ENCODE measurements around the gene OXNAD1.

GRCh38 chr3:16326724-16327349, 61.8 kb downstream of the OXNAD1 start:
- TF ChIP-seq CTCF (IDR thresholded peaks at IDR 0.05; ENCODE audit: low read length) = no peak
- no peak for TF ChIP-seq EZH2phosphoT487 (IDR thresholded peaks at IDR 0.05; ENCODE audit: low read length)
- TF ChIP-seq EZH2 (optimal IDR thresholded peaks at IDR 0.05; ENCODE audit: low read depth, low read length) = no peak

Data from MM.1S (cell line).